ENCODE data around the gene TOMM6. TPM values are rescaled to one million over a fixed set of nuclear protein-coding genes. Genes with fewer than 3 reads are reported as not detected.

TOMM6 gene
- total RNA-seq, 1 experiment from 2014 or later, result 239 TPM

DNA sequence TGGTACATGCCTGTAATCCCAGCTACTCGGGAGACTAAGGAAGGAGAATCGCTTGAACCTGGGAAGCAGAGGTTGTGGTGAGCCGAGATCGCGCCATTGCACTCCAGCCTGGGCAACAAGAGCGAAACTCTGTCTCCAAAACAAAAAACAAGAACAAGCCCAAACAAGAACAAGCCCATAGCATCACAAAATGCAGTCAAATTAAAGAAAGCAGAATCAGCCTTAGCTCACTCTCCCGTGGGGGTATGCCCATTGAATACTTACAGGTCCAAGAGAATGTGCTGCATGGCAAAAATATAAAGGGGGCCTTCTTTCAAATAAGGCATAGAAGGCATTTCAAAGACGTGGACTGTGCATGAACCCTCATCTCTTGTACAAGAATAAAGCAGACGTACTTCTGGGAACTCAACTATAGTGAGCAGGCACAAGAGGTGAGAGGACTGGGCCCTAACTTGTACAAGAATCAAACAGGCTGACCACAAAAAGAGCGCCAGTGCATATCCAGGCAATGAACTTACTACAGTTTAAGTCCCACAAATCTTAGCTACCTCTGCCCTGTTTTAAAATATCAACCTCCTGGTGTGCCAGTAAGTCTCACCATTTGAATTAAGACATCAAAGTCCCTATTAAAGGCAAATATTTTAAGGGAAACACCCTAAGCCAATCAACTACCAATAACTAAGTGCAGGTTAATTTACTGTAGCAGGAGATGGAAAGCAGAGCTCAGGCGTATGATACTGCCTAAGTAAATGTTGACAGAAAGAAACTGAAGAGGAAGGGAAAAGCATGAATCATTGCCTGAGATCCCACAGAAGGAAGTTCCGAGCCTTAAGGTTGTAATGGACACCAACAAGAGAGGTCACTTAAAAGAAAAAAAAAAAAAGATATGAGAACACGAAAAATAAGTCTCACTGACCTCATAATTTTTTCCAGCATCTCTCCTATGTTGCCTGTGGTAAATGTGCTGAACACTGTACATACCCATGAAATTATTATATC, 37.4 kb downstream of the TOMM6 start:
- DNase-seq, result no peak
- Histone ChIP-seq H2BK20ac (ENCODE audit: low read depth, low read length, poor library complexity, severe bottlenecking) (no peak overlapping the region), H2AK5ac (ENCODE audit: insufficient read length, low read length) (no peak overlapping the region), H2BK15ac (ENCODE audit: low read depth, low read length) (no peak overlapping the region), H4K8ac (replicated peaks; ENCODE audit: insufficient read length, low read depth, low read length) (no peak overlapping the region), H4K5ac (ENCODE audit: insufficient read length, low read depth, low read length) (no peak overlapping the region), H3K4ac (ENCODE audit: low read depth, low read length) (no peak overlapping the region), H2BK5ac (ENCODE audit: insufficient read length, low read length) (no peak overlapping the region), H3K79me1 (ENCODE audit: insufficient read depth, low read depth, low read length, poor library complexity, severe bottlenecking) (no peaks in the 10 kb centered on the region), H3K23ac (ENCODE audit: insufficient read length, low read depth, low read length) (no peak overlapping the region), H3K14ac (ENCODE audit: insufficient read depth, low read length) (no peak overlapping the region), H3K4me2 (ENCODE audit: insufficient read depth, insufficient read length, low read length) (no peak overlapping the region), H3K9me3 (ENCODE audit: control insufficient read depth, low read depth, low read length) (no peaks in the 10 kb centered on the region), H3K27me3 (ENCODE audit: insufficient read depth, low read length) (no peaks in the 10 kb centered on the region), H4K91ac (ENCODE audit: insufficient read length, low read depth, low read length) (no peak overlapping the region), H2AFZ (ENCODE audit: low read length) (no peak overlapping the region), H3K27ac (ENCODE audit: insufficient read length, low read depth, low read length) (no peak overlapping the region), H3K4me1 (ENCODE audit: insufficient read depth, low read length) (no peaks in the 10 kb centered on the region), H4K20me1 (ENCODE audit: control insufficient read depth, insufficient read depth, insufficient read length) (no peaks in the 10 kb centered on the region), H3K79me2 (ENCODE audit: insufficient read depth, low read length) (no peaks in the 10 kb centered on the region), H3K9ac (ENCODE audit: extremely low read depth, insufficient read length, low read length) (no peak overlapping the region), H3K23me2 (ENCODE audit: insufficient read length, low read depth, low read length, poor library complexity, severe bottlenecking) (no peaks in the 10 kb centered on the region), H3K18ac (ENCODE audit: insufficient read length, low read depth, low read length) (no peak overlapping the region), H2BK120ac (ENCODE audit: low read depth, low read length, poor library complexity, severe bottlenecking) (no peak overlapping the region), H3K56ac (ENCODE audit: insufficient read length, low read depth, low read length) (no peak overlapping the region), H3T11ph (ENCODE audit: low read length) (no peak overlapping the region), H2BK12ac (ENCODE audit: insufficient read length, low read depth, low read length) (no peak overlapping the region)
- H3K27me3 Mint-ChIP-seq (ENCODE audit: low read depth), result no peaks in the 10 kb centered on the region
- TF ChIP-seq, protein P1, sequence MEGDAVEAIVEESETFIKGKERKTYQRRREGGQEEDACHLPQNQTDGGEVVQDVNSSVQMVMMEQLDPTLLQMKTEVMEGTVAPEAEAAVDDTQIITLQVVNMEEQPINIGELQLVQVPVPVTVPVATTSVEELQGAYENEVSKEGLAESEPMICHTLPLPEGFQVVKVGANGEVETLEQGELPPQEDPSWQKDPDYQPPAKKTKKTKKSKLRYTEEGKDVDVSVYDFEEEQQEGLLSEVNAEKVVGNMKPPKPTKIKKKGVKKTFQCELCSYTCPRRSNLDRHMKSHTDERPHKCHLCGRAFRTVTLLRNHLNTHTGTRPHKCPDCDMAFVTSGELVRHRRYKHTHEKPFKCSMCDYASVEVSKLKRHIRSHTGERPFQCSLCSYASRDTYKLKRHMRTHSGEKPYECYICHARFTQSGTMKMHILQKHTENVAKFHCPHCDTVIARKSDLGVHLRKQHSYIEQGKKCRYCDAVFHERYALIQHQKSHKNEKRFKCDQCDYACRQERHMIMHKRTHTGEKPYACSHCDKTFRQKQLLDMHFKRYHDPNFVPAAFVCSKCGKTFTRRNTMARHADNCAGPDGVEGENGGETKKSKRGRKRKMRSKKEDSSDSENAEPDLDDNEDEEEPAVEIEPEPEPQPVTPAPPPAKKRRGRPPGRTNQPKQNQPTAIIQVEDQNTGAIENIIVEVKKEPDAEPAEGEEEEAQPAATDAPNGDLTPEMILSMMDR (conservative IDR thresholded peaks at IDR 0.05), result no peak
- peaks cover 0 to 2% (median 0%) of the 10 kb centered on the region in 3 experiments; a peak in 1 of 7 replicates for H3K36me3 Mint-ChIP-seq (ENCODE audit: insufficient read depth in 1 of 3, low read depth in 3 of 3)
- no peaks in the 10 kb centered on the region for H3K4me1 Mint-ChIP-seq
- no peaks in the 10 kb centered on the region for H3K9me3 Mint-ChIP-seq
- no CpG with 5 or more reads among the region's 13 CpGs for WGBS (ENCODE audit: extremely low coverage, insufficient read length, low lambda C conversion rate)
- H3K27ac Mint-ChIP-seq, result no peak overlapping the region; a peak in 1 of 7 replicates
- H3K4me3 Mint-ChIP-seq, result no peak overlapping the region
